SK-N-SH (cell line): Measurements from ENCODE around the gene DDT. TPM values are rescaled to one million over a fixed set of nuclear protein-coding genes. Genes with fewer than 3 reads are reported as not detected.

ENCODE experiments used
- CTCF ChIA-PET: fragments of 300-600, 350-600 bp; formaldehyde crosslinking; extraction: SDS; loops from one replicate; lab custom pipeline; 2021; lab: Yijun Ruan, JAX
- POLR2A ChIA-PET: fragments of 350-600 bp; sonication (Branson Sonifier 250); formaldehyde crosslinking; extraction: SDS; loops from one replicate; lab custom pipeline; 2020; ENCODE audit warnings: antibody characterized with exemption, inconsistent platforms; lab: Yijun Ruan, JAX
- DNase-seq: peaks from one replicate; pipeline ENCODE4 v3.0.0; 2012
- H2AFZ ChIP-seq: fragments of 200-600 bp; sonication (generic); 2 replicates; pipeline ENCODE4 v1.8.1; 2016; ENCODE audit warnings: antibody characterized with exemption, mild to moderate bottlenecking, low read depth
- H3F3A ChIP-seq: fragments of 200-600 bp; sonication (generic); replicated peaks from 2 replicates; pipeline ENCODE3; 2016; ENCODE audit warnings: antibody characterized with exemption, mild to moderate bottlenecking; ENCODE audit not compliant: insufficient read depth
- H3K27ac ChIP-seq, 2 experiments: fragments of 200-500 bp in 1 of 2; fragments of 200-600 bp in 1 of 2; sonication (Bioruptor generic) in 1 of 2; sonication (generic), shearing (Covaris generic) in 1 of 2; 2 replicates each; pipeline versions ENCODE4 v1.5.1 to v1.6.1; 2014 to 2016; ENCODE audit warnings: low read depth in 2 of 2, inconsistent platforms in 1 of 2, low read length in 1 of 2, mild to moderate bottlenecking in 1 of 2, mixed read lengths in 1 of 2
- H3K27me3 ChIP-seq: fragments of 200-600 bp; sonication (generic), shearing (Covaris generic); 2 replicates; pipeline ENCODE4 v1.6.1; 2016; ENCODE audit warnings: mixed run types; ENCODE audit not compliant: insufficient read depth
- H3K36me3 ChIP-seq, 2 experiments: fragments of 200-500 bp in 1 of 2; fragments of 200-600 bp in 1 of 2; sonication (Bioruptor generic) in 1 of 2; sonication (generic) in 1 of 2; replicated peaks in 1 of 2; 2 replicates each; pipeline versions ENCODE3 to v1.5.1; 2014 to 2016; ENCODE audit warnings: low read length in 1 of 2, mild to moderate bottlenecking in 1 of 2; ENCODE audit not compliant: insufficient read depth in 2 of 2, control insufficient read depth in 1 of 2
- H3K4me1 ChIP-seq, 2 experiments: fragments of 200-500 bp in 1 of 2; fragments of 200-600 bp in 1 of 2; sonication (Bioruptor generic) in 1 of 2; sonication (generic), shearing (Covaris generic) in 1 of 2; 2 replicates each; pipeline versions ENCODE4 v1.5.1 to v1.6.1; 2014 to 2016; ENCODE audit warnings: low read depth in 1 of 2, low read length in 1 of 2, mixed run types in 1 of 2; ENCODE audit not compliant: insufficient read depth in 2 of 2, control insufficient read depth in 1 of 2
- H3K4me2 ChIP-seq: fragments of 200-600 bp; sonication (generic), shearing (Covaris generic); 2 replicates; pipeline ENCODE4 v1.6.1; 2017; ENCODE audit warnings: mixed run types
- H3K4me3 ChIP-seq, 2 experiments: fragments of 200-500 bp in 1 of 2; fragments of 200-600 bp in 1 of 2; sonication (Bioruptor generic) in 1 of 2; sonication (generic), shearing (Covaris generic) in 1 of 2; 2 replicates each; pipeline versions ENCODE4 v1.5.1 to v1.8.1; 2014 to 2016; ENCODE audit warnings: low read depth in 2 of 2, inconsistent platforms in 1 of 2, low read length in 1 of 2, mild to moderate bottlenecking in 1 of 2, mixed read lengths in 1 of 2, moderate library complexity in 1 of 2
- H3K79me2 ChIP-seq: fragments of 200-600 bp; sonication (generic); 2 replicates; pipeline ENCODE4 v1.8.1; 2017; ENCODE audit warnings: mild to moderate bottlenecking; ENCODE audit not compliant: insufficient read depth
- H3K9ac ChIP-seq: fragments of 200-600 bp; sonication (generic); 2 replicates; pipeline ENCODE4 v1.6.1; 2017; ENCODE audit warnings: mixed run types
- H3K9me2 ChIP-seq: fragments of 200-600 bp; sonication (generic); 2 replicates; pipeline ENCODE4 v1.6.1; 2017; ENCODE audit warnings: mixed run types
- H3K9me3 ChIP-seq: fragments of 200-600 bp; sonication (generic); 2 replicates; pipeline ENCODE4 v1.6.1; 2017; ENCODE audit warnings: mixed run types, mild to moderate bottlenecking, moderate library complexity
- H4K20me1 ChIP-seq: fragments of 200-600 bp; sonication (generic); 2 replicates; pipeline ENCODE4 v1.6.1; 2017; ENCODE audit warnings: mild to moderate bottlenecking, mixed run types; ENCODE audit not compliant: insufficient read depth
- CHD2 ChIP-seq: fragments of 150-350 bp; IDR thresholded peaks from 2 replicates; pipeline ENCODE4 v1.6.1; 2018; ENCODE audit warnings: low read length; ENCODE audit not compliant: partially characterized antibody
- EZH2phosphoT487 ChIP-seq: fragments of 200-600 bp; sonication (generic); IDR thresholded peaks from 2 replicates; pipeline ENCODE4 v1.6.1; 2017; ENCODE audit warnings: low read depth, mixed run types, mild to moderate bottlenecking, antibody characterized with exemption, moderate library complexity, borderline replicate concordance
- FOXJ3 ChIP-seq: sonication (generic); formaldehyde crosslinking; IDR thresholded peaks from 2 replicates; pipeline ENCODE4 v1.5.1; 2020; ENCODE audit warnings: mild to moderate bottlenecking, missing genetic modification reagents
- FOXM1 ChIP-seq: IDR thresholded peaks from 2 replicates; pipeline ENCODE4 v1.4.0; 2012; ENCODE audit warnings: low read depth, mild to moderate bottlenecking
- GATA2 ChIP-seq: sonication (generic); formaldehyde crosslinking; IDR thresholded peaks from 2 replicates; pipeline ENCODE4 v1.5.0; 2020; ENCODE audit warnings: mild to moderate bottlenecking, missing genetic modification reagents
- JUND ChIP-seq: IDR thresholded peaks from 2 replicates; pipeline ENCODE4 v1.4.0; 2012
- MEF2A ChIP-seq: IDR thresholded peaks from 2 replicates; pipeline ENCODE4 v1.4.0; 2012; ENCODE audit warnings: low read depth, borderline replicate concordance
- NFIC ChIP-seq: IDR thresholded peaks from 2 replicates; pipeline ENCODE4 v1.4.0; 2012; ENCODE audit warnings: borderline replicate concordance
- POLR2AphosphoS5 ChIP-seq: IDR thresholded peaks from 2 replicates; pipeline ENCODE4 v1.6.1; 2012; ENCODE audit warnings: low read depth, low read length
- RXRA ChIP-seq: IDR thresholded peaks from 2 replicates; pipeline ENCODE4 v1.4.0; 2012; ENCODE audit warnings: low read depth, mild to moderate bottlenecking, borderline replicate concordance
- SMC3 ChIP-seq: IDR thresholded peaks from 2 replicates; pipeline ENCODE4 v1.6.1; 2012; ENCODE audit warnings: low read depth, low read length, improper control_type of control experiment
- TEAD4 ChIP-seq: IDR thresholded peaks from 2 replicates; pipeline ENCODE4 v1.4.0; 2012; ENCODE audit warnings: mild to moderate bottlenecking, borderline replicate concordance; ENCODE audit not compliant: insufficient read depth
- WGBS: methylation state at CpG from one replicate; pipeline ENCODE4 v1.1.6; 2017; ENCODE audit warnings: low lambda C conversion rate; 5-methylcytosine and 5-hydroxymethylcytosine counted together
- polyA plus RNA-seq, 3 experiments: library from polyadenylated mRNA; depleted of rRNA; stranded (reverse); fragments of >200 nt; gene quantifications; 2 replicates each; pipeline ENCODE4 v1.2.3, GENCODE V29; 2012
- TF ChIP-seq, protein P1 (sequence below): IDR thresholded peaks from 2 replicates; pipeline ENCODE4 v1.4.0; 2012; ENCODE audit warnings: low read depth, borderline replicate concordance
- TF ChIP-seq, protein P2 (sequence below): IDR thresholded peaks from 2 replicates; pipeline ENCODE4; 2012
- TF ChIP-seq, protein P3 (sequence below): fragments of 150-350 bp; IDR thresholded peaks from 2 replicates; pipeline ENCODE4 v1.6.1; 2017; ENCODE audit warnings: antibody characterized with exemption, low read length, low read depth, borderline replicate concordance
- TF ChIP-seq, protein P4 (sequence below): IDR thresholded peaks from 2 replicates; pipeline ENCODE4 v1.4.0; 2012; ENCODE audit warnings: low read depth, borderline replicate concordance

DDT gene
- polyA plus RNA-seq, 1 of the 3 experiments (the other 2 are of a cell fraction): 198 TPM

DNA sequence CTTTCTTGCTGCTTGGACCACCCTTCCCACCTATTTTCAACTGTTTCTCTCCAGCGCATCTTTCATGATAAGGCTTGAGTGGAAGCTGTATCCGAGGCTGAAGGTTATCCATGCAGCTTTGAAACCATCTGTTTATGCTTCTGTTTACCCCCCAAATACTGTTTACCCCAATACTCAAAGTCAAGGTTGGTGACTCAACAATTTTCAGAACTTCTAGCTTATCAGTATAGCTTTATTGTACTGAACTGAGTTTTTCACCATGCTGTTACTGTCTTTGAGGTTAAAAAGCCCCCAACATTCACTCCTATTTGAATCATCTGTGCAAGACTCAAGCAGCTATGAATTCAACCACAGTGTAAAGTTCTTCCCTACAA, 35.8 kb upstream of the DDT start:
- H3K9me3 ChIP-seq: no peaks in the 10 kb centered on the region
- no peak overlapping the region for H3K4me2 ChIP-seq
- H3K27ac ChIP-seq: no peak overlapping the region
- no peak overlapping the region for H3K9ac ChIP-seq
- peaks cover 7 to 8% of the 10 kb centered on the region in 2 experiments; a peak in 3 of 4 replicates for H3K4me1 ChIP-seq
- H3K4me3 ChIP-seq: no peak overlapping the region
- H3K9me2 ChIP-seq: no peaks in the 10 kb centered on the region
- no peaks in the 10 kb centered on the region for H3K27me3 ChIP-seq
- peaks cover 37% of the 10 kb centered on the region for H3K79me2 ChIP-seq
- H4K20me1 ChIP-seq: no peaks in the 10 kb centered on the region
- ChIA-PET CTCF (interaction anchor here (1.7 kb wide), 1 partner anchor 180 kb away, joined by 5 read pairs; no protein-coding TSS in a partner anchor), POLR2A (interaction anchor here (1.1 kb wide), 1 partner anchor 331 kb away, joined by 3 read pairs; no protein-coding TSS in a partner anchor)
- 93% methylated on average over 2 of the region's 2 CpGs for WGBS
- H3F3A ChIP-seq: peaks cover 10% of the 10 kb centered on the region
- H2AFZ ChIP-seq: 0 out of 2 replicates have a peak overlapping the region, but pooled peaks have one; percentile 45
- TF ChIP-seq GATA2 (CRISPR knock-in tag) (no peak), NFIC (no peak), FOXJ3 (no peak), FOXM1 (no peak), SMC3 (no peak), TEAD4 (no peak), RXRA (no peak), POLR2AphosphoS5 (no peak), EZH2phosphoT487 (no peak), MEF2A (no peak), JUND (no peak), CHD2 (no peak)
- TF ChIP-seq, protein P1, sequence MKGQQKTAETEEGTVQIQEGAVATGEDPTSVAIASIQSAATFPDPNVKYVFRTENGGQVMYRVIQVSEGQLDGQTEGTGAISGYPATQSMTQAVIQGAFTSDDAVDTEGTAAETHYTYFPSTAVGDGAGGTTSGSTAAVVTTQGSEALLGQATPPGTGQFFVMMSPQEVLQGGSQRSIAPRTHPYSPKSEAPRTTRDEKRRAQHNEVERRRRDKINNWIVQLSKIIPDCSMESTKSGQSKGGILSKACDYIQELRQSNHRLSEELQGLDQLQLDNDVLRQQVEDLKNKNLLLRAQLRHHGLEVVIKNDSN: no peak
- TF ChIP-seq, protein P2, sequence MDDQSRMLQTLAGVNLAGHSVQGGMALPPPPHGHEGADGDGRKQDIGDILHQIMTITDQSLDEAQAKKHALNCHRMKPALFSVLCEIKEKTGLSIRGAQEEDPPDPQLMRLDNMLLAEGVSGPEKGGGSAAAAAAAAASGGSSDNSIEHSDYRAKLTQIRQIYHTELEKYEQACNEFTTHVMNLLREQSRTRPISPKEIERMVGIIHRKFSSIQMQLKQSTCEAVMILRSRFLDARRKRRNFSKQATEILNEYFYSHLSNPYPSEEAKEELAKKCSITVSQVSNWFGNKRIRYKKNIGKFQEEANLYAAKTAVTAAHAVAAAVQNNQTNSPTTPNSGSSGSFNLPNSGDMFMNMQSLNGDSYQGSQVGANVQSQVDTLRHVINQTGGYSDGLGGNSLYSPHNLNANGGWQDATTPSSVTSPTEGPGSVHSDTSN: no peak
- TF ChIP-seq, protein P3, sequence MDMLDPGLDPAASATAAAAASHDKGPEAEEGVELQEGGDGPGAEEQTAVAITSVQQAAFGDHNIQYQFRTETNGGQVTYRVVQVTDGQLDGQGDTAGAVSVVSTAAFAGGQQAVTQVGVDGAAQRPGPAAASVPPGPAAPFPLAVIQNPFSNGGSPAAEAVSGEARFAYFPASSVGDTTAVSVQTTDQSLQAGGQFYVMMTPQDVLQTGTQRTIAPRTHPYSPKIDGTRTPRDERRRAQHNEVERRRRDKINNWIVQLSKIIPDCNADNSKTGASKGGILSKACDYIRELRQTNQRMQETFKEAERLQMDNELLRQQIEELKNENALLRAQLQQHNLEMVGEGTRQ: no peak
- TF ChIP-seq, protein P4, sequence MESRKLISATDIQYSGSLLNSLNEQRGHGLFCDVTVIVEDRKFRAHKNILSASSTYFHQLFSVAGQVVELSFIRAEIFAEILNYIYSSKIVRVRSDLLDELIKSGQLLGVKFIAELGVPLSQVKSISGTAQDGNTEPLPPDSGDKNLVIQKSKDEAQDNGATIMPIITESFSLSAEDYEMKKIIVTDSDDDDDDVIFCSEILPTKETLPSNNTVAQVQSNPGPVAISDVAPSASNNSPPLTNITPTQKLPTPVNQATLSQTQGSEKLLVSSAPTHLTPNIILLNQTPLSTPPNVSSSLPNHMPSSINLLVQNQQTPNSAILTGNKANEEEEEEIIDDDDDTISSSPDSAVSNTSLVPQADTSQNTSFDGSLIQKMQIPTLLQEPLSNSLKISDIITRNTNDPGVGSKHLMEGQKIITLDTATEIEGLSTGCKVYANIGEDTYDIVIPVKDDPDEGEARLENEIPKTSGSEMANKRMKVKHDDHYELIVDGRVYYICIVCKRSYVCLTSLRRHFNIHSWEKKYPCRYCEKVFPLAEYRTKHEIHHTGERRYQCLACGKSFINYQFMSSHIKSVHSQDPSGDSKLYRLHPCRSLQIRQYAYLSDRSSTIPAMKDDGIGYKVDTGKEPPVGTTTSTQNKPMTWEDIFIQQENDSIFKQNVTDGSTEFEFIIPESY: no peak
- DNase-seq: no peak
- H3K36me3 ChIP-seq: no peaks in the 10 kb centered on the region
